Breast epithelium (tissue), 4 donors: ENCODE data around the gene CDYL. TPM values are rescaled to one million over a fixed set of nuclear protein-coding genes. Genes with fewer than 3 reads are reported as not detected.

Source experiments
- DNase-seq, 2 donors: peaks; one replicate each; pipeline ENCODE4 v3.0.0-alpha.2; 2019; ENCODE audit warnings: low spot score in 2 of 2
- H3K27ac ChIP-seq, 2 donors: fragments of 200-600 bp; sonication (generic) in 1 of 2; one replicate each; pipeline ENCODE4 v1.5.1; 2016 to 2019; ENCODE audit warnings: mild to moderate bottlenecking in 1 of 2
- H3K27me3 ChIP-seq, 2 donors: fragments of 200-600 bp; sonication (generic) in 1 of 2; one replicate each; pipeline versions ENCODE4 v1.5.1 to v1.6.0; 2017 to 2019; ENCODE audit warnings: control low read depth in 1 of 2, mild to moderate bottlenecking in 1 of 2
- H3K36me3 ChIP-seq: fragments of 200-600 bp; one replicate; pipeline ENCODE4 v1.5.1; 2019
- H3K4me1 ChIP-seq, 2 donors: fragments of 200-600 bp; sonication (generic); one replicate each; pipeline ENCODE4 v1.5.1; 2016 to 2019; ENCODE audit warnings: control low read depth in 1 of 2
- H3K4me3 ChIP-seq, 3 donors: fragments of 200-600 bp; sonication (generic); 1 replicate in 2 of 3; 2 replicates in 1 of 3; pipeline ENCODE4 v1.5.1; 2016 to 2019; ENCODE audit warnings: mild to moderate bottlenecking in 3 of 3, moderate library complexity in 2 of 3
- H3K9me3 ChIP-seq, 2 donors: fragments of 200-600 bp; sonication (generic) in 1 of 2; one replicate each; pipeline ENCODE4 v1.5.1; 2016 to 2019; ENCODE audit warnings: control low read depth in 1 of 2
- CTCF ChIP-seq, 3 donors: fragments of 450-650 bp; IDR thresholded peaks; one replicate each; pipeline ENCODE4 v1.5.1; 2016 to 2017; ENCODE audit warnings: antibody characterized with exemption in 3 of 3, mild to moderate bottlenecking in 3 of 3, moderate library complexity in 3 of 3
- POLR2A ChIP-seq: fragments of 450-650 bp; IDR thresholded peaks from one replicate; pipeline ENCODE4 v1.6.1; 2016; ENCODE audit warnings: antibody characterized with exemption, mild to moderate bottlenecking, moderate library complexity
- POLR2AphosphoS5 ChIP-seq, 3 donors: sonication (generic); formaldehyde crosslinking; IDR thresholded peaks; one replicate each; pipeline ENCODE4 v1.6.1; 2017; ENCODE audit warnings: antibody characterized with exemption in 3 of 3
- intact Hi-C: fragments of 100-400 bp; cut with DNase I; formaldehyde crosslinking; loops from one replicate; pipeline ENCODE4 v1.15.1; 2023; ENCODE audit warnings: low total_unique reads
- total RNA-seq, 3 donors: library from RNA; depleted of rRNA; stranded (reverse); fragments of >200 nt; gene quantifications; one replicate each; pipeline ENCODE4 v1.1.0, GENCODE V29; 2016

Gene CDYL
- total RNA-seq, 3 donors from 2014 or later: 32.9 to 58.0 (median 40.0) TPM

- no peak for DNase-seq
- TF ChIP-seq POLR2AphosphoS5 (IDR thresholded peaks at IDR 0.05) (no peak), CTCF (IDR thresholded peaks at IDR 0.05) (no peak), POLR2A (no peak)
- intact Hi-C loops: no loop called here
Measured at GRCh38 chr6:4961322-4962168, 185.3 kb downstream of the CDYL start.

GRCh38 chr6:4962905-4963304 is 186.7 kb downstream of the CDYL start:
- Histone ChIP-seq H3K4me1 (no peaks in the 10 kb centered on the region), H3K27ac (no peak overlapping the region), H3K27me3 (no peaks in the 10 kb centered on the region), H3K4me3 (no peak overlapping the region), H3K36me3 (no peaks in the 10 kb centered on the region), H3K9me3 (no peaks in the 10 kb centered on the region)
- intact Hi-C loops: no loop called here
- no peak for DNase-seq
- TF ChIP-seq CTCF (IDR thresholded peaks at IDR 0.05) (no peak), POLR2AphosphoS5 (IDR thresholded peaks at IDR 0.05) (no peak), POLR2A (no peak)

More at GRCh38 chr6:4961322-4962168, 185.3 kb downstream of the CDYL start:
- Histone ChIP-seq H3K36me3 (no peaks in the 10 kb centered on the region), H3K4me1 (no peaks in the 10 kb centered on the region), H3K4me3 (no peak overlapping the region), H3K27ac (no peak overlapping the region), H3K9me3 (no peaks in the 10 kb centered on the region), H3K27me3 (no peaks in the 10 kb centered on the region)

DNA sequence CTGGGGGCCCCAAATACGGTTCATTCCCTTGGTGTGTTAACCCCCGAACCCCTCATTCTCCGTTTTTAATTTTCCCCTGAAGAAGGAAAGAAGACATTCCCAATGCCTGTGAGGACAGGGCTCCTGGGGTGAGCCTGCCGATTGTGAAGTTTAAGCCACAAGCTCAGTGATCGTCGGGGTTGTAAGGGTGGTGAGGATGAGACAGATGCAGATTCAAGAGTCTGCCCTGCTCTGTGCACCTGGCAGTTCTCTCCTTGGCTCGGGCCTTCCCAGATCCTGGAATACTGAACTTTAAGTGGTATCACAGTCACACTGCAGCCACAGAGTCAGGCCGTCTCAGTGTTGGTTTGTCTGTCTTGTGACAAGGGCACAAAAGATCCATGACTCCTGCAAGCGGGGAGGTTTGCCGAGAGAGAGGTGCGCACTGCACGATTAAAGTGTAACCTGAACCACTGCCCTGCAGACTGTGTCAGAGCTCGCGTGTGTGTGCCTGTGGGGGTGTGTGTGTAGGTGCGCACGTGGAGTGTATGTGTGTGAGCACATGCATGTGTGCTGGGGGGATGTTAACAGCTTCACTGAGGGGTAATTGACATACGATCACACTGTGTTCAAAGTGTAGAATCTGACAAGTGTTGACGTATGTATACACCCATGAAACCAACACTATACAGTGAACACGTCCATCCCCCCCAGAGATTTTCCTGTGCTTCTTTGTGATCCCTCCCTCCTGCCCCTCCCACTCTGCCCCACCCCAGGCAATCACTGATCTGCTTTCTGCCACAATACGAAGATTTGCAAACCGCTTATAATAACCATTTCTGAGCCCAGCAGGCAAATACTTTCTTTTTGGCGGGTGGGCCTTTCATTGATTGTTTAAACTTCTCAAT is 188.7 kb downstream of the CDYL start:
- TF ChIP-seq CTCF (IDR thresholded peaks at IDR 0.05) (no peak), POLR2A (no peak), POLR2AphosphoS5 (IDR thresholded peaks at IDR 0.05) (no peak)
- DNase-seq: no peak

GRCh38 chr6:4965562-4966389 is 189.6 kb downstream of the CDYL start:
- no peaks in the 10 kb centered on the region for H3K4me1 ChIP-seq
- TF ChIP-seq POLR2A (no peak), POLR2AphosphoS5 (IDR thresholded peaks at IDR 0.05) (no peak), CTCF (IDR thresholded peaks at IDR 0.05) (no peak)
- H3K9me3 ChIP-seq: no peaks in the 10 kb centered on the region
- no peaks in the 10 kb centered on the region for H3K36me3 ChIP-seq
- no peak overlapping the region for H3K27ac ChIP-seq
- intact Hi-C loops: no loop called here
- no peak for DNase-seq
- H3K4me3 ChIP-seq: no peak overlapping the region
- H3K27me3 ChIP-seq: no peaks in the 10 kb centered on the region

More for the DNA sequence above, 188.7 kb downstream of the CDYL start:
- H3K4me1 ChIP-seq: no peaks in the 10 kb centered on the region
- H3K36me3 ChIP-seq: no peaks in the 10 kb centered on the region
- intact Hi-C loops: no loop called here
- no peak overlapping the region for H3K4me3 ChIP-seq
- H3K27me3 ChIP-seq: no peaks in the 10 kb centered on the region
- no peaks in the 10 kb centered on the region for H3K9me3 ChIP-seq
- H3K27ac ChIP-seq: no peak overlapping the region
